ENCODE results near the gene DLL1.
"Not testable (repeated sequence)": the region's sequence is repeated elsewhere in the genome, so short reads cannot be mapped to it uniquely, and the experiment has no call there.

Gene DLL1

DNA sequence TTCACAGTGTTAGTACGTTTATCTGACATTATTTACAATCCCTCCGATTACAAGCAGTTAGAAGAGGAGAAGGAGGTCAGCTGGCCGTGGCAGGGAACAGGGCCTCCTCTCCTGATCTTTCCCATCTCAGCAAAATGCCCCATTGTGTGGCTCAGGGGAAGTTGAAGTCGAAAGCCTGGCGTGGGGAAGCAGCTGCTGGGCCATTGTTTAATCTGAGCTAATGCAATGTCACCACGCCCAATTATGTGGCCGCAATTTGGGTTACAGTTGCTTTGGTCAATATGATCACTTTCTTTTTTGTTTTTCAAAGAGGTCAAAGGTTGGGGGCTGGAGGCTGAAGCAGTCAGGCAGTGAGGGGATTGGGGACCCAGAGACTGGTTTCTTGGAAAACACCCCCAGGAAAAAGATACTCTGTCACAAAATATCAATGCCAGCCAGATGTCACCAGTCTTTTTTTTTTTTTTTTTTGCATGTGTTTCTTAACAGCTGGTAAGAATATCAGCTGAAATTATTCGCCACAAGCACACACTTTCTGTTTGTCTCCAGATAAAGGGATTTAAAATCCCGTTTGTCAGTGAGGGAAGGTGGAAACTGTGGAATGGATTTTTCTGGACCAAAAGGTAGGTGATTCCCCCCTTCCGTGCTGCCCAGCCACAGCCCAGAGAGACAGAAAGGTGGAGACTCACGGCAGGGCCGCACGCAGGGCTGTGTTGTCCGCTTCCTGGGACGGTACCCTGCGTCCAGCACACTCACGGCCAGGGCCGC is 24.6 kb downstream of the DLL1 start:
- DNase-seq: no peak

DNA sequence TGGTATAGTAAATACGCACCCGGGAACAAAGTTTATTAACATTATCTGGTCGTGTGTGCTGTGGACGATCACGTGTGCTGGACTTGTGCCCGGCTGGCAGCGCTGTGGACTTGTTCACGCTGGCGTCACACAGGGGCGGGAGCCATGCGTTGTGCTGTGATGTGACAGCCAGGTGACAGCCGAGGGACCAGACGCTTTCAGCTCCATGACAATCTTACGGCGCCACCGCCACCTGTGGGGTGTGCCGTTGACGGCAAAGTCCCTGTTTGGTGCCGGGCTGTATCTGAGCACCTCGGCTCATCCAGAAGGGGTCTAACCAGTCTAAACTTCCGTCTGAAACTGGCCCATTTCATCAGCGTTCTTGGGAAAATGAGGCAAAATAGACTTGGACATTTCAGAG is 25.2 kb downstream of the DLL1 start:
- DNase-seq: no peak

DNA sequence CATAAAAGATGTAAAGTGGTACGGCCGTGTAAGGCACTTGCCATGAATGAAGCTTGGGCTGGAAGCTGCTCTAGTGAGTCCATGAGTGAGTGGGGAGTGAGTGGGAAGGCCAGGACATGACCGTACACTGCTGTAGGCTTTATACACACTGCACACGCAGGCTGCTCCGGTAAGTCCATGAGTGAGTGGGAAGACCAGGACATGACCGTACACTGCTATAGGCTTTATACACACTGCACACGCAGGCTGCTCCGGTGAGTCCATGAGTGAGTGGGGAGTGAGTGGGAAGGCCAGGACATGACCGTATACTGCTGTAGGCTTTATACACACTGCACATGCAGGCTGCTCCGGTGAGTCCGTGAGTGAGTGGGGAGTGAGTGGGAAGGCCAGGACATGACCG is 26.2 kb downstream of the DLL1 start:
- not testable (repeated sequence) for DNase-seq

GRCh38 chr6:170264086-170264485 is 26.8 kb downstream of the DLL1 start:
- DNase-seq: no peak

GRCh38 chr6:170263410-170263809 is 27.5 kb downstream of the DLL1 start:
- no peak for DNase-seq

DNA sequence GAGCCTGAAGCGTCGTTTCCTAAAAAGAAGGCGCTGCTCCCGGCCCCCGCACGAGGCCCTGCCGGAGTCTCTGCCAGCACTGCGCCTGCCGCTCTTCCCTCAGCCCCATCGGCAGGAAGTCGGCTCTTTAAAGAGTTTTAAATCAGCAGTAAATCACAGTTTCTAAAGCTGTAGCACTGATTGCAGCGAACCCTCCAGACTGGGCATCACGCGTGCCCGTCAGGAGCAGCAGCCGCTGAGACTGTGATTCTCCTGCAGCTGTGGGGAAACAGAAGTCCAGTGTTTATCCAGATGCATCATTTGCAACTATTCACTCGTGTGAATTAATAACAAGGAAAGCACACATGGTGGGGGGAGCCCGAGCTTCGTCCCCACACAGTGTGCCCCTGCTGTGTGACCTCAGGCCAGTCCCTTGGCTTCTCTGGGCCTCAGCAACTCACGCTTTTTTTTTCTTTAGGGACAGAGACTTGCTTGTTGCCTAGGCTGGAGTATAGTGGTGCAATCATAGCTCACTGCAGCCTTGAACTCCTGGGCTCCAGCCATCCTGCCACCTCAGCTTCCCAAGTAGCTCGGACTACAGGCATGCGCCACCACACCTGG is 28.3 kb downstream of the DLL1 start:
- no peak for DNase-seq

DNA sequence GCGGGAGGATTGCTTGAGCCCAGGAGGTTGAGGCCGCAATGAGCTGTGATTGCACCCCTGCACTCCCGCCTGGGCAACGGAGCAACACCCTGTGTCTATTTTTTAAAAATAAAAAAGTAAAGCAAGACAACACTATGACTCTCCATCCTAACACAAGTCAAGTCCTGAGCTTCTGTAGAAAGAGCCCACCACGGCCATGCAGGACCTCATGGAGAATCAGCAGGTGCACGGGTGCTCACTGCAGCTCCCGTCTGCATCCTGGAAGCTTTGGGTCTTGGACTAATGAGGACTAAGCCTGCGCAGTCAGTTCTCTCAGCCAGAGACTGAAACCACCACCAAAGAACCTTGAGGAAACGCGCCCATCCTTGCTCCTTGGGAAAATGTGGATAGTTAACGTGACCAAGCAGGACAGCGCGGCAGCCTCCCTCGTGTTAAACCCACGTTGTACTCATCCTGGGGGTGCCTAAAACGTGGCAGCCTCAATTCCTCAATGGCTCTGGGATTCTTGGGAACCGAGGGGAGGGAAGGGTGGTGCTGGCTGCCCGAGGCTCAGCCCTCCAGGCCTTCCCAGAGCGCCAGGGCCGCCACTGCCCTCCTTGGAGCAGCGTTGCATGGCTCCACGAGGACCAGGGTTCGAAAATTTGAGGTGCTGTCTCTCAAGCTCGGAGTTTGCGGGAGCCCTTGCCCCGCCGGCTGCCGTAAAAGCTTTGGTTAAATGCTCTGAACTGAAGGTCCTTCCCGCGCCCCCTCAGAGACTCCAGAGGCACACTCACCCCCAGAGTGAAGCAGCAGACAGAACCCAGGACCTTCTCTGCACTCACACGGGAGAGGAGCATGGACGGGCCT is 29.0 kb downstream of the DLL1 start:
- no peak for DNase-seq

DNA sequence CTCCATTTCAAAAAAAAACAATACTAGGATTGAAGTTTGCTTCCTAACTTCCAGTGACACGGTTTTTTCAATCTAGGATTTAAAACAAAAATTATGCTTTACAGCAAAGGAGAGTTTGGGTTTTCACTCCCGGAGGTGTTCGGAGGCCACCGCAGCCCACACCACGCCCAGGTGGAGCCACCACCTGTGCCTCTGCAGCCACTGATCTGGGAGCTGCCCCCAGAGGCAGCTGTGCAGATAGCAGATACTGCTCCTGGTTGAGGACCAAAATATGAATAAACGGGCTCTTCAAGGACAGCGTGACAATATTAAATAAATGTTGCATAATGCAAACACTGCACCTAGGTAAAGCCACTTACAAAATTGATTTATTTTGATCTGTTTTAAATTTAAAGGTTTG is 30.2 kb downstream of the DLL1 start:
- DNase-seq: no peak

GRCh38 chr6:170259278-170259677 is 31.6 kb downstream of the DLL1 start:
- DNase-seq: no peak

DNA sequence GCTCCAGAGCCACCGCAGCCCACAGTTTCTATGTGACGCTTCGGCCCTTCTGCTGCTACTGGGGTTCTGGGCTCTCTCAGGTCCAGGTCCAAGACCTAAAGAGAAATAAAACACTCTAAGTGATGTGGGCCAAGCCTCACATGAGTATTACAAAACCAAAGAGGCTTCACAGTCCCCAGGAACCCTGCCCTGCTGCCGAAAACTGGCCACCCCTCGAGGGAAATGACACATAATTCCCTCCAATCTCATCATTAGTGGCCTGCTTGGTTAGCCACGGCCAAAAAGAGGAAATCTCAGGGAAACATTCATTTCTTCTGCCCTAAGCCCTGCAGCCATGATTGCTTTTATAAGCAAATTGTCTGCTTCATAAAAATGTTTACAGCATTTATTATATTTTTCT is 32.5 kb downstream of the DLL1 start:
- DNase-seq: no peak

DNA sequence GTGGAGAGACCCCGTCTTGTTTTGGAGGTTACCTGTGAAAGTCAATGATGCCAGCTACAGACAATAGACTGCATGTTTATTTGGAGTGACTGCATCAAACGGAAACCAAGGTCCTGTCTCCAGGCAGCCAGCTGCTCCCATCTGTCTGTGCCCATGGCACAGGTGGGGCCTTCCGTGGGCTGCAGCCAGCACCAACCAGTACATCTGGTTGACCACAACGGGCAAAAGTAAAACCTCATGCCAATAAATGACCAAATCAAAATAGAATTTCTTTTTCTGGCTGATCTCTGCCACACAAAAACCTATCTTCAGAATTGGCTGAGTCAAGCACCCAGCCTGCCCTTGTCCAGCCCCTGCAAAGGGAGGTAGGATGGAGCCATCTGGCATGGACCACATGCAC is 33.5 kb downstream of the DLL1 start:
- no peak for DNase-seq

- DNase-seq: no peak
Observed at GRCh38 chr6:170256641-170257040, 34.2 kb downstream of the DLL1 start.

DNA sequence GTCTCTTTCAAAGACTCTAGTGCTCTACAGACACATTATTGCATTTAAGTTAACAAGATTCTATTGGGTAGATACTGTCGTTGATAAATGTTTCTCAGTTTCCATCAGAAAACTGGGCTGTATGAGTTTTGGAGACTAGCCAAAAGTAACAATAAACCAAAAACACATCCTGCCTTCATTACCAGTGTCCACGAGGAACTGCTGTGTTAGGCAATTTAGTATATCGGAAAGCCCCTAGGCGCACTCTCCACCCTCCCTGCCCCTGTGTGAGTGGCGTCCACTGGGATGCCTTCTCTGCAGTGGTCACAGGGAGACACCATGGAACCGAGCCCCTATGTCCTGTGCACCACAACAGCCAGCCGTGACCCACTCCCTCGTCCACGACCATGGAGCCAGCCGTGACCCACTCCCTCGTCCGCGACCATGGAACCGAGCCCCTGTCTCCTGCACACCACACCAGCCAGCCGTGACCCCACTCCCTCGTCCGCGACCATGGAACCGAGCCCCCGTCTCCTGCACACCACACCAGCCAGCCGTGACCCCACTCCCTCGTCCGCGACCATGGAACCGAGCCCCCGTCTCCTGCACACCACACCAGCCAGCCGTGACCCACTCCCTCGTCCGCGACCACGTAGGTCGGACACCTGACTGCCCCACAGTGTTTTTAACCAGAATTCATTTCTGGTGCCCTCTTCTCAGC is 35.3 kb downstream of the DLL1 start:
- no peak for DNase-seq

DNA sequence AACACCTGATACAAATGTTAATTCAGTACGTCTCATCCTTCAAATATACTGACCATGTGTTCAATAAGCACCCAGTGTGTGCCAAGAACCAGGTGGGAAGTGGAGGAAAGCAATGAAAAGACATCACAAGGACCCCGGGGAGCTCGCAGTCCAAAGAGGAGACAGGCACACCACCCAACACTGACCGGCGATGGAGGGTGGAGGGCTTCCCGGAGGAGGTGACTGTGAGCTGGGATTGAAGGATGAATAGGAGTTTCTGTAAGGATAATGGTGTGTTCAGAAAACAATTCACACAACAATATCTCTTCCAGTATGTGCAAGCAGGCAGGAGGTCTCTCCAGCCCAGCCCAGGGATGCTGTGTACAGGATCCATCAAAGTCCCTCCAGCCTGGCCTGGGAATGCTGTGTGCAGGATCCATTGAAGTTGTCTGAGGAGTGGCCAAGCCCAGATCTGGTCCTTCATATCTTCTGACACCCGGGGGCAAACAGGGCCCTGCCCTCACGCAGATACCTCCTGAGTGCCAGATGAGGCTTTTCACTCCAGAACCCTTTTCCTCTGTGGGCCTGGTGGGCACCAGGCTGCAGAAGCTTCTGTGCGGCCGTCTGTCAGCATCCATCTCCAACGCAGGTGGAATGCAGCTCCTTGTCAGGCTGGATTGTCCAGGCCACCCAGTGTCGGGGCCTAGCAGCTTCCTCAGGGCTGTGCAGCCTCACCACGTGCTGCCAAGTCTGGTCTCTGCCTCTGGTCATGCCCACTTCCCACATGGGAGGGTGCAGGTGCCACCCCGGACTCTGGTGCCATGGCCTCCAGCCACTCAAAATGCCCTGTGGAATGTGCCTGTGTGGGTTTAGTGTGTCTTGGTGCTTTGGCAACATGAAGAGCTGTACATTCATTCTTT is 36.3 kb downstream of the DLL1 start:
- no peak for DNase-seq

DNA sequence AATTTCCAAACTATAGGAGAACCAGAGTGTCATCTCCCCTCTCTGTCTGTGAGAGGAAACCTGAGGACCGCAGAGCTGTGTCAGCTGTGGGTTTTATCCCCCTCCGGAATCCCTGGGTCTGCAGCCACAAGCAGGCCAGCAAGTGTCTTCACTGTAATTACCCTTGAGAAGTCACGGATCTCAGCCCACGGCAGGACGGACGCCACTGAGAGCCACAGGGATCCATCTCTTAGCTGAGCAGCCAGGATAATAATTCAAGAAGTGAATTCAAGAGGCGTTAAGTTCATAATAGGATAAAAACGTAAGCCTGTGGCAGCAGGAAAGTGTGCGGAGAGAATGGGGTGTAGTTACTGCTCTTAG is 37.0 kb downstream of the DLL1 start:
- DNase-seq: no peak

DNA sequence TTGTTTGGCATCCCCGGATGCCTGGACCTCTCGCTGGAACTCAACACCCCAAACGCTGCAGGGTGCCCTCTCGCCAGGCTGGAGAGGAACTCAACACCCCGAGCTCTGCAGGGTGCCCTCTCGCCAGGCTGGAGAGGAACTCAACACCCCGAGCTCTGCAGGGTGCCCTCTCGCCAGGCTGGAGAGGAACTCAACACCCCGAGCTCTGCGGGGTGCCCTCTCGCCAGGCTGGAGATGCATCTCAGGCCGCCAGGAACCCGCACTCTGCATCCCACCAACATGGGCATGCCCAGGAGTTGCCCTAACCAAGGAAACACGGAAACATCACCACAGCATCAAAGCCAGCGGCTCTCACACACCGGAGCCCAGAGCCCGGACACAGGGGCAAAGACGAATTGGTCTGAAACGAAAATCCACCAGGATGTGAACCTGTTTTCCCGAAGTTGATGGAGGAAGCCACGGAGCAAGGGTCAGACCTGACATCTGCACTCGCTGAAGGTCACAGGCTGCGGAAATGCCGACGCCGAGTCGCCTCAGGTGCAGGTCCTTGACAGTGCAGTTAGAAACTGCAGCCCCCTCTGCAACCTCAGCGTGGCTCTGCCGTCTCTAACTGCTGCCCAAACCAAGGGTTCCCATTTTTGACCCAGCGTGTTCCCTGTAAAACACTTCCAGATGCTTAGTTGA is 37.5 kb downstream of the DLL1 start:
- DNase-seq: no peak

GRCh38 chr6:170251776-170252571 is 38.9 kb downstream of the DLL1 start:
- DNase-seq: no peak

- no peak for DNase-seq
Observed at GRCh38 chr6:170250981-170251775, 39.7 kb downstream of the DLL1 start.

GRCh38 chr6:170250455-170250854 is 40.4 kb downstream of the DLL1 start:
- DNase-seq: no peak

DNA sequence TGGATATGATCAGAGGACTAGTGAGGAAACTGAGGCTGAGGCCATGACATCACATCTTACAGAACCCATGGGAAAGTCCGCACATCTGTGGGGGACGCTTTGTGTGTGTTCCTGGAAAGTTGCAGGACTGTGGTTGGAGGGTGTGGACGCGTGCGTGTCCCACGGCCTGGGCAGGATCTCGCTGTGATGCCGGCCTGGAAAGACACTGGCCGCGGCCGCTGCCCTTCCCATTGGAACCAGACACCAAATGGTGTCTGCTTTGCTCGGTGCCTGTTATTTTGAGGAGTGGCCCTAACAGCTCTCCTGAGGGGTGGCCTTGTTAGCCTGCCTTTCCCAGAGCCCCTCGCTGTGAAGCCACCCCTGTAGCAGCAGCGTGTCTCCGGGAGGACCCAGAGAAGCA is 41.1 kb downstream of the DLL1 start:
- no peak for DNase-seq
